Suprapubic skin (tissue), 4 donors: ENCODE data around the gene MAGI1. TPM values are rescaled to one million over a fixed set of nuclear protein-coding genes. Genes with fewer than 3 reads are reported as not detected.

Experiments
- DNase-seq, 2 donors: peaks; one replicate each; pipeline ENCODE4 v3.0.0-alpha.2; 2019; ENCODE audit warnings: low spot score in 2 of 2
- H3K27ac ChIP-seq: fragments of 200-600 bp; sonication (generic); one replicate; pipeline ENCODE4 v1.5.1; 2019
- H3K27me3 ChIP-seq: fragments of 200-600 bp; sonication (generic); one replicate; pipeline ENCODE4 v1.5.1; 2019
- H3K36me3 ChIP-seq: fragments of 200-600 bp; sonication (generic); one replicate; pipeline ENCODE4 v1.5.1; 2019
- H3K4me1 ChIP-seq: fragments of 200-600 bp; sonication (generic); one replicate; pipeline ENCODE4 v1.5.1; 2019
- H3K4me3 ChIP-seq: fragments of 200-600 bp; sonication (generic); one replicate; pipeline ENCODE4 v1.5.1; 2019; ENCODE audit warnings: mild to moderate bottlenecking
- H3K9me3 ChIP-seq: fragments of 200-600 bp; sonication (generic); one replicate; pipeline ENCODE4 v1.5.1; 2019
- CTCF ChIP-seq, 2 donors: fragments of 200-600 bp in 1 of 2; fragments of 450-650 bp in 1 of 2; sonication (generic) in 1 of 2; IDR thresholded peaks; one replicate each; pipeline ENCODE4 v1.5.1; 2016 to 2019; ENCODE audit warnings: antibody characterized with exemption in 2 of 2, mild to moderate bottlenecking in 1 of 2, moderate library complexity in 1 of 2
- EP300 ChIP-seq: sonication (generic); formaldehyde crosslinking; IDR thresholded peaks from one replicate; pipeline ENCODE4 v1.6.1; 2017; ENCODE audit warnings: antibody characterized with exemption
- POLR2A ChIP-seq, 2 donors: fragments of 450-650 bp; IDR thresholded peaks; one replicate each; pipeline ENCODE4 v1.6.1; 2017; ENCODE audit warnings: antibody characterized with exemption in 2 of 2, mild to moderate bottlenecking in 2 of 2, moderate library complexity in 2 of 2
- POLR2AphosphoS5 ChIP-seq, 3 donors: sonication (generic); formaldehyde crosslinking; IDR thresholded peaks; one replicate each; pipeline ENCODE4 v1.6.1; 2017; ENCODE audit warnings: antibody characterized with exemption in 3 of 3
- WGBS: methylation state at CpG from one replicate; pipeline ENCODE4 v1.1.5; 2018; 5-methylcytosine and 5-hydroxymethylcytosine counted together
- total RNA-seq, 4 donors: library from RNA; depleted of rRNA; stranded (reverse); fragments of >200 nt; gene quantifications; one replicate each; pipeline ENCODE4 v1.1.0, GENCODE V29; 2016

Gene MAGI1
- total RNA-seq, 4 donors from 2014 or later: 37.9 to 71.5 (median 48.6) TPM

GRCh38 chr3:65412588-65412987 lies 626.1 kb downstream of the MAGI1 start:
- Histone ChIP-seq H3K4me1 (no peaks in the 10 kb centered on the region), H3K9me3 (no peaks in the 10 kb centered on the region), H3K4me3 (no peak overlapping the region), H3K27me3 (no peaks in the 10 kb centered on the region), H3K27ac (no peak overlapping the region), H3K36me3 (no peaks in the 10 kb centered on the region)
- 74% methylated on average over 2 of the region's 2 CpGs for WGBS
- no peak for DNase-seq
- TF ChIP-seq POLR2A (IDR thresholded peaks at IDR 0.05) (no peak), CTCF (IDR thresholded peaks at IDR 0.05) (no peak)

GRCh38 chr3:65411367-65411766 lies 627.4 kb downstream of the MAGI1 start:
- no peak for DNase-seq
- Histone ChIP-seq H3K4me1 (no peaks in the 10 kb centered on the region), H3K9me3 (no peaks in the 10 kb centered on the region), H3K27me3 (no peaks in the 10 kb centered on the region), H3K4me3 (no peak overlapping the region), H3K27ac (no peak overlapping the region), H3K36me3 (no peaks in the 10 kb centered on the region)
- TF ChIP-seq POLR2A (IDR thresholded peaks at IDR 0.05) (no peak), EP300 (no peak), CTCF (IDR thresholded peaks at IDR 0.05) (no peak), POLR2AphosphoS5 (IDR thresholded peaks at IDR 0.05) (no peak)
- WGBS: 54% methylated on average over 3 of the region's 3 CpGs

- Histone ChIP-seq H3K9me3 (no peaks in the 10 kb centered on the region), H3K36me3 (no peaks in the 10 kb centered on the region), H3K27me3 (no peaks in the 10 kb centered on the region), H3K27ac (peak overlapping the region; percentile 3), H3K4me3 (no peak overlapping the region), H3K4me1 (no peaks in the 10 kb centered on the region)
- no peak for DNase-seq
- 44% methylated on average over 3 of the region's 3 CpGs for WGBS
- TF ChIP-seq CTCF (IDR thresholded peaks at IDR 0.05): no peak
- no peak for TF ChIP-seq EP300
- TF ChIP-seq POLR2A (IDR thresholded peaks at IDR 0.05): no peak
- no peak for TF ChIP-seq POLR2AphosphoS5 (IDR thresholded peaks at IDR 0.05)
Measured at GRCh38 chr3:65409176-65409569, 629.5 kb downstream of the MAGI1 start.

GRCh38 chr3:65408531-65409175 lies 630.1 kb downstream of the MAGI1 start:
- no peaks in the 10 kb centered on the region for H3K4me1 ChIP-seq
- H3K9me3 ChIP-seq: no peaks in the 10 kb centered on the region
- TF ChIP-seq EP300: no peak
- TF ChIP-seq POLR2AphosphoS5 (IDR thresholded peaks at IDR 0.05): no peak
- TF ChIP-seq CTCF (IDR thresholded peaks at IDR 0.05): no peak
- DNase-seq: no peak
- 77% methylated on average over 6 of the region's 6 CpGs for WGBS
- H3K27me3 ChIP-seq: no peaks in the 10 kb centered on the region
- no peak overlapping the region for H3K4me3 ChIP-seq
- peak overlapping the region; percentile 3 for H3K27ac ChIP-seq
- no peaks in the 10 kb centered on the region for H3K36me3 ChIP-seq

- TF ChIP-seq CTCF (IDR thresholded peaks at IDR 0.05) (no peak), EP300 (no peak), POLR2A (IDR thresholded peaks at IDR 0.05) (no peak), POLR2AphosphoS5 (IDR thresholded peaks at IDR 0.05) (no peak)
- DNase-seq: no peak
- Histone ChIP-seq H3K9me3 (no peaks in the 10 kb centered on the region), H3K36me3 (no peaks in the 10 kb centered on the region), H3K27ac (no peak overlapping the region), H3K4me3 (no peak overlapping the region), H3K27me3 (no peaks in the 10 kb centered on the region), H3K4me1 (no peaks in the 10 kb centered on the region)
- 93% methylated on average over 4 of the region's 4 CpGs for WGBS
Measured at GRCh38 chr3:65406470-65406869, 632.2 kb downstream of the MAGI1 start.
